HG03025 (cell line): Measurements from ENCODE around the gene NAA15.
A peak's percentile ranks its signal among the peaks of the same experiment; 100 is the strongest.
"Not testable (repeated sequence)": the region's sequence is repeated elsewhere in the genome, so short reads cannot be mapped to it uniquely, and the experiment has no call there.

Experiments
- ATAC-seq: cut with Tn5 transposase; IDR thresholded peaks from one replicate; pipeline ENCODE4 v1.9.1; 2021; ENCODE audit warnings: mild to moderate bottlenecking, moderate library complexity; ENCODE audit not compliant: unreplicated experiment, low FRiP score

Gene NAA15

DNA sequence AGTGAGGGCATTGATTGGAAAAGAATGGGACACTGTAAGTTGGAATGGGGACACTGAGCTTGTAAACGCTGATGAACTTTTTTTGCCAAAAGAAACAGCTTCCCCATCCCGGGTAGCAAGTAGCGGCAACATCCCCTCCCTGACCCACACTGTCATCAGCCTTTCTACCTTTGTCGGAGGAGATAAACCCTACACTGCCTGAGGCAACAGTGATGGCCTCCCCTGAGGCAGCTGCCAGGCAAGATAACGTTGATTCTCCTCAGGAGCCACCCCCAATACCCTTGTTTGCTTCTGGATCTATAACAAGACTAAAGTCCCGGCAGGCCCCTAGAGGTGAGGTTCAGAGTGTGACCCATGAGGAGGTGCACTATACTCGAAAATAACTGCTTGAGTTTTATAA is 142.4 kb downstream of the NAA15 start:
- ATAC-seq: no peak

DNA sequence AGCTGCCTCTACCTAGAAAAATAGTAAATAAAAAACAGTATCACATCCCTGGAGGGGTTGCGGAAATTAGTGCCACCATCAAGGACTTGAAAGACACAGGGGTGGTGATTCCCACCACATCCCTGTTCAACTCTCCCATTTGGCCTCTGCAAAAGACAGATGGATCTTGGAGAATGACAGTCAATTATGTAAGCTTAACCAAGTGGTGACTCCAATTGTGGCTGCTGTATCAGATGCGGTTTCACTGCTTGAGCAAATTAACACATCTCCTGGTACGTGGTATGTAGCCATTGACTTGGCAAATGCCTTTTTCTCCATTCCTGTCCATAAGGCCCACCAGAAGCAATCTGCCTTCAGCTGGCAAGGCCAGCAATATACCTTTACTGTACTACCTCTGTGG is 143.6 kb downstream of the NAA15 start:
- ATAC-seq: not testable (repeated sequence)

DNA sequence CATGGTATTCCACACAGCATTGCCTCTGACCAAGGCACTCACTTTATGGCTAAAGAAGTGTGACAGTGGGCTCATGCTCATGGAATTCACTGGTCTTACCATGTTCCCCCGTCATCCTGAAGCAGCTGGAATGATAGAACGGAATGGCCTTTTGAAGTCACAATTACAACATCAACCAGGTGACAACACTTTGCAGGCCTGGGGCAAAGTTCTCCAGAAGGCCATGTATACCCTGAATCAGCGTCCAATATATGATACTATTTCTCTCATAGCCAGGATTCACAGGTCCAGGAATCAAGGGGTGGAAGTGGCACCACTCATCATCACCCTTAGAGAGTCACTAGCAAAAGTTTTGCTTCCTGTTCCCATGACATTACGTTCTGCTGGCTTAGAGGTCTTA is 145.8 kb downstream of the NAA15 start:
- not testable (repeated sequence) for ATAC-seq

DNA sequence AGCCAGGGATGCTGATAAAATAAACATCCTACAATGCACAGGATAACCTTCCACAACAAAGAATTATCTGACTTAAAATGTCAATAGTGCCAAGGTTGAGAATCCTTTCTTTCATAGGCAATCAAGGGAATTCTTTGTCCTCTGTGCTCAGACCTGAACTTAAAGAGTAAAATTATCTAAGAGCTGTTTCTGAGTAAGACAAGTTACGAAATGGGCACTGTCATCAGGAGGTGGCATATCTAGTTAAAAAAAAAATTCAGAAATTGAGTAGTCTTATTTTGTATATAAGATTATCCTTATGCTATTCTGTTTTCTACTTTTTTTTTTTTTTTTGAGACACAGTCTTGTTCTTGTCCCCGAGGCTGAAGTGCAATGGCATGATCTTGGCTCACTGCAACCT is 149.3 kb downstream of the NAA15 start:
- no peak for ATAC-seq

DNA sequence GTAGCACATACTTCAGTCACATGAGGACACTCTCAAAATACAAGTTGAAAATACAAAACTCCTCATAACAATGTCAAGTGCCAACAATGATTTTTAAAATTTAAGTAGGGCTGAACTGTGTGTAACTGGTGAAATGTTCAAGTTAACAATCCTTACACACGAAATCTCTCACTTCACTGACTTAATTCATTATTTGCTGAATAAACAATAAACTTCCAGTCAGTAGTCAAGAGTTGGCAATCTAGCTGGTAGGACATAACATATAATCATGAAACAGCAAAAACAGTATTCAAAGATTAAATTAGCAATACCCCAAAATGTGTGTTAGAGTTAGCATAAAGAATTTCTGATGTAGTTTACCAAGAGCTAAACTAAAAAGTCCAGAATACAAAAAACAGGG is 150.7 kb downstream of the NAA15 start:
- ATAC-seq: no peak

DNA sequence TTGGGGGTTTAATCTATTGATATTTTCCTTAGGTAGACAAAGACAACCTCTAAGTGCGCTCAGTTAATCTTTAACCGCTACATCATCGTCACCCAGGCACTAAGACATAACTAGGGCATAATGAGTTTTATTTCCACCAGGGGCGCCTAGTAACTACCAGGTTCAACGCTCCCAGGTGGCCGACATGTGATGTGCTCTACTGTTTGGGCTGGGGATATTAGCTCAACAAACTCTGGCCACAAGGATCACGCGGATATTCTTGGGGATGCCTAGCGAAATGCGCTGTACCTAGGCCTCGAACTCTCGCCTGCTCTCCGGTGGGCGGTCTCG is 151.7 kb downstream of the NAA15 start:
- ATAC-seq: peak; percentile 51

DNA sequence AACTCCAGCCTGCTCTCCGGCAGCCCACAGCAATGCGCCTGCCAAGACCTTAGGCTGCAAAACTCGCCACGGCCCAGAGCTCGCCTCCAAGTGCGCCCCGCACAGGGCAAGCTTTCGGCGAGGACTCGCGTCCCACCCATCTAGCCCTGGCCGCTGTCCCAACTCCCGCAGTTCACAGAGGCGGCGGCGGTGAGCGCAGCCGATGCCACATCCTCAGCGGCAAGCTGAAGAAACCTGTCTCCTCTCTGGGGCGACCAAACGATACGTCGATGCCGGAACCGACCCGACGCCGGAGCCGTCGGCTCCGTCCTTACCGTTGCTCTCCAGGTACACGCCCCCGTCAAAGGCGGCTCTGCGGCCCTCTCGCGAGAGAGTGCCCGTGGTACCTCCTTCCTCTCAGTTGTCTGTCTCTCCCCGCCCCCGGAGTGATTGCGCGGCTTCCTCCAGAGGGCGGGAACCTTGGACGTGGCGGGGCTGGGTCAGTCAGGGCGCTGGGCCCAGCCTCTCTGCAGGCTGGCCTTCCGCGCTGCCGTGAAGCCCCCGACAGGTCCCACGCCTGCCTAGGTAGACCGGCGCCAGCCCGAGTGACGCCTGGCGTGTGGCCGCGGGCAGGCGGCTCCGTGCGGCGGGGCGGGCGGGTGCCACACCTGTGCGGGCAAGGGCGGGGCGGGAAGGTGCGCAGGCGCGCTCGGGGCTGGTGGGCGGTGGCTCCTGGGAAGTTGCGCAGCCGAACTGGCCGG is 152.2 kb downstream of the NAA15 start:
- ATAC-seq: peak; percentile 88

DNA sequence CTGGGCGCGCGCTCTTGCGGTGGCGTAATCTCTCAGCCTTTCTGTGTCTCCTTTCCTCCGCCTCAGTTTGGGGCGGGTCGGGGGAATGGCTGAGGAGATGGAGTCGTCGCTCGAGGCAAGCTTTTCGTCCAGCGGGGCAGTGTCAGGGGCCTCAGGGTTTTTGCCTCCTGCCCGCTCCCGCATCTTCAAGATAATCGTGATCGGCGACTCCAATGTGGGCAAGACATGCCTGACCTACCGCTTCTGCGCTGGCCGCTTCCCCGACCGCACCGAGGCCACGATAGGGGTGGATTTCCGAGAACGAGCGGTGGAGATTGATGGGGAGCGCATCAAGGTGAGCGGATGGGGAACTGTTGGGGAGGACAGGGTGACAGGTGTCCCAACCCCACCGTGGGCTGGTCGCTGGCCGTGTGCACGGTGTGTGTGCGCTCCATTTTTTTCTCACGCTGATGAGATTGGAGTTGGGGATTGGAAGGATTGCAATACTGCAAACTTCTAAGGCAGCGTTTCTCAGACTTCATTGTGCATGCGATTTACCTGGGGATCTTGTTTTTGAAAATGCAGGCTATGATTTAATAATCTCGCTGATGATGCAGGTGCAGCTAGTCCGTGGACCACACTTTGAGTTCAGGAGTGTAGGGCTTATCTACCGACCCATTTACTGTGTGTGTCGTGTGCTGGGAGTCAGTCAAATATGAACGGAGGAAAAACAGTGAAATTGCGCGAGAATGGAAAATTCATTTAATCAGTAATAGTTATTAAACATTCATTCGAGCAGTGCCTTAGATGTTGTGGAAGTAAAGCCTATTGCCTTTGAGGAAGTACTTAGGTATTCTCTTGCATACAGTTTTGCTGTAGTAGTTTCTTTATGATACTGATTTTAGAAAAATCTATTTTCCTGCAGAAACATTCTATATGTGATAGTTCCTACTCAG is 153.1 kb downstream of the NAA15 start, which contains the start of gene RAB33B:
Gene RAB33B (plus strand): TSS at position 11 of the 935 bp plus-strand sequence. CDS start 75 bp downstream, at position 86.
- ATAC-seq: no peak

DNA sequence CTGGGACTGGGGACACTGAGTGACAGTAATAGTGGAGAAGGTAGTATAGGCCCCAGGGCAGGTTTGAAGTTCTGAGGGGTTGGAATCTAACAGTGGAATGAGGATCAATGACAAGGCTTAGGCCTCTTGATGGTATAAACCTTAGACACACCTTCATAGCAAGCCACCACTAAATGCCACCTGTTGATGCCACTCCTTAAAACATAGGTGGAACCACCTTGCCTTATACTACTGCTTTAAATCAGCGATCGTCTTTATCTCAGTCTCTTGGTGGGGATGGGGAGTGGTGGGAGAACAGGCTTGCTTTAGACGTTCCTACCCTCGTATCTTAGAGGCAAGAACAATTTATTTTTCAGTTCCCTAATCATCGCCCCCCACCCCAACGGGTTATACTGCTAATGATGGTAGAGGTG is 153.8 kb downstream of the NAA15 start:
- ATAC-seq: no peak

DNA sequence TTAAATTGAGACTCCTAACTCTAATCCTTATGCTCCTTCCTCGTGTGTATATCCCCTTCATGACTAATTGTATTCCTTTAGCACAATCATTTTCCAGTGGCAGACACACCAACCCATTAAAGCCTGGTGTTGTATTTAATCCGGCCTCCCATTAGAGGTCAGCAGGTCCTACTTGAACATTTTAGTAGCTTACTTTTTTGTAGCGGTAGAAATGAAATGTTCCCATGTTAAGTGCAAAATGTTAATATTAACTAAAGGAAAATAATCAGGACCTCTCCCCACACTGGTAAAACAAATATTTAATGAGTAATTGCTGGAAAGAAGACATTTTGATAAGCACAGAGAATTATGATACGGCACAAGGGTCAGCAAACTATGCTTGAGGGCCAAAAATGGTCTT is 156.0 kb downstream of the NAA15 start:
- no peak for ATAC-seq

DNA sequence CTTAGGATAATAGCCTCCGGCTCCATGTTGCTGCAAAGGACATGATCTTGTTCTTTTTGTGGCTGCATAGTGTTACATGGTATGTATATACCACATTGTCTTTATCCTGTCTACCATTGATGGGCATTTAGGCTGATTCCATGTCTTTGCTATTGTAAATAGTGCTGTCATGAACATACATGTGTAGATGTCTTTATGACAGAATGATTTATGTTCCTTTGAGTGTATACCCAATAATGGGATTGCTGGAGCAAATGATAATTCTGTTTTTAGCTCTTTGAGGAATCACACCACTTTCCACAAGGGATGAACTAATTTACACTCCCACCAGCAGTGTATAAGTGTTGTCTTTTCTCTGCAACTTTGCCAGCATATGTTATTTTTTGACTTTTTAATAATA is 157.2 kb downstream of the NAA15 start:
- no peak for ATAC-seq

DNA sequence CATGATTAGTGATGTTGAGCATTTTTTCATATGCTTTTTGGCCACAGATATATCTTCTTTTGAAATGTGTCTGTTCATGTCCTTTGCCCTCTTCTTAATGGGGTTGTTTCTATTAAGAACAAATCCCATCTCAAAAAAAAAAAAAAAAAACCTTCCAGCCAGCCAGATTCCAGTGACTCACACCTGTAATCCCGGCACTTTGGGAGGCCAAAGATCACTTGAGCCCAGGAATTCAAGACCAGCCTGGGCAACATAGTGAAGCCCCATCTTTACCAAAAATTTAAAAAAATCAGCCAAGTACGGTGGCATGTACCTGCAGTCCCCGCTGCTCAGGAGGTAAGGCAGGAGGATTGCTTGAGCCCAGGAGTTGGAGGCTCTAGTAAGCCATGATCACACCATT is 157.7 kb downstream of the NAA15 start:
- no peak for ATAC-seq

DNA sequence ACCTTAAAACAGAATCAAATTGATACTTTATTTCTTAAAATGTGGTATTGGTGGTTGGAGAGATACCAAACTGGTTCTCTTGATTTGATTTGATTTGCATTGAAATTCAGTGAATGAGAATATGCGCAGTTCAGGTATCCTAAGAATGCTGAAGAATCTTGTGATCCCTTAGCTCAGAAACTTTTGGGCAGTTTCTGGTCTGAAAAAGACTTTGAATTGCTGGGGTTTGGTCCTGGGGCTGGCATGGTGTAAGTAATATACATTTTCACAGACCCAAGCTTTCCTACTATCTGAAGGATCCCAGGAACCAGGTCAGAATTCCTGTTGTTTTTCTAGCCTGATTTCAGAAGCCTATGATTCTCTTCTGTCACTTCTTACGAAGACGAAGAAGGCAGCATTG is 159.3 kb downstream of the NAA15 start:
- no peak for ATAC-seq

DNA sequence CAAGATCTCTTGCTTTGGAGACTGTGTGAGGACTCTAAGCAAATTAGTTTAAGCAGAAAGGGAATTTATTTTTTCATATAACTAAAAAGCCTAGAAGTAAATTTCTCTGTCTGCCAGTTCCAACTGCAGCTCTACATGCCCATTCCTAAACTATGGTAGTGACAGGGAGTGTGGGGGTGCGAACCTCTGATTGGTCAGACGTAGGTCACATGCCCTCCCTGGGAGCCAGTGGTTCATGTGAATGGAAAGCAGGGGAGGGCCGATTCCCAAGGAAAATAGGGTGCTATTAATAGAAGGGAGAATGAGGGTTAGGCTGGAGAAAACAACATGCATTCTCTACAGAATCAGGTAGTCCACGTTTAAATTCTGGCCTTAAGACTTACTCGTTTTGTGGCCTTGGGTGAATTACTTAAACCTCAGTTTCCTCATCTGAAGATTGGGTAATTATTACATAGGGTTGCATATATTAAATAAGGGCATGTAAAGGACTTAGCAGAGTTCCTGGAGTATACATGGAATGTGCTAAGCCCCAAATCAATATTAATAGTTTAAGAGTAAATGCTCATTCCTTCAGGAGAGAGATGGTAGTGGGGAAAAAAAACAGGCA is 159.8 kb downstream of the NAA15 start:
- no peak for ATAC-seq

DNA sequence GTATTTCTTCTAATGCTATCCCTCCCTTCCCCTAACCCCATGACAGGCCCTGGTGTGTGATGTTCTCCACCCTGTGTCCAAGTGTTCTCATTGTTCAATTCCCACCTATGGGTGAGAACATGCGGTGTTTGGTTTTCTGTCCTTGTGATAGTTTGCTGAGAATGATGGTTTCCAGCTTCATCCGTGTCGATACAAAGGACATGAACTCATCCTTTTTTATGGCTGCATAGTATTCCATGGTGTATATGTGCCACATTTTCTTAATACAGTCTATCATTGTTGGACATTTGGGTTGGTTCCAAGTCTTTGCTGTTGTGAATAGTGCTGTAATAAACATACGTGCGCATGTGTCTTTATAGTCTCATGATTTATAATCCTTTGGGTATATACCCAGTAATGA is 163.2 kb downstream of the NAA15 start:
- ATAC-seq: not testable (repeated sequence)

DNA sequence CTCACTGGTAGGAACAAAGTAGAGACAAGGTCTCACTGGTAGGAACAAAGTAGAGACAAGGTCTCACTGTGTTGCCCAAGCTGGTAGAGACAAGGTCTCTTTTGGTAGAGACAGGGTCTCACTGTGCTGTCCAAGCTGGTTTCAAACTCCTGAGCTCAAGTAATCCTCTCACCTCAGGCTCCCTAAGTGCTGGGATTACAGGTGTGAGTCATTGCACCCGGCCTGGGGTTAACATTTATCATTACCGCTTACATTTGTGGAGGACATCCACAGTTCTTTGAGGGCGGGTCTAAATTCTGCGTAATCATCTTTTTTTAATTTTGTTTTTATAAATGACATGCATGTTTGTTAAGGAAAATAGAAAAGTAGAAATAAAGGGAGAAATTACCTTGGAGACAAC is 164.6 kb downstream of the NAA15 start:
- no peak for ATAC-seq

DNA sequence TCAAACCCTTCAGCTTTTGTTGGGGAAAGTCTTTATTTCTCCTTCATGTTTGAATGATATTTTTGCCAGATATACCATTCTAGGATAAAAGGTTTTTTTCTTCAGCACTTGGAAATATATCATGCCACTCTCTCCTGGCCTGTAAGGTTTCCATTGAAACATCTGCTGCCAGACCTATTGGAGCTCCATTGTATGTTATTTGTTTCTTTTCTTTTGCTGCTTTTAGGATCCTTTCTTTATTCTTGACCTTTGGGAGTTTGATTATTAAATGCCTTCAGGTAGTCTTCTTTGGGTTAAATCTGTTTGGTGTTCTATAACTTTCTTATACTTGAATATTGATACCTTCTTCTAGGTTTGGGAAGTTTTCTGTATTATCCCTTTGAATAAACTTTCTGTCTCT is 167.5 kb downstream of the NAA15 start:
- not testable (repeated sequence) for ATAC-seq

DNA sequence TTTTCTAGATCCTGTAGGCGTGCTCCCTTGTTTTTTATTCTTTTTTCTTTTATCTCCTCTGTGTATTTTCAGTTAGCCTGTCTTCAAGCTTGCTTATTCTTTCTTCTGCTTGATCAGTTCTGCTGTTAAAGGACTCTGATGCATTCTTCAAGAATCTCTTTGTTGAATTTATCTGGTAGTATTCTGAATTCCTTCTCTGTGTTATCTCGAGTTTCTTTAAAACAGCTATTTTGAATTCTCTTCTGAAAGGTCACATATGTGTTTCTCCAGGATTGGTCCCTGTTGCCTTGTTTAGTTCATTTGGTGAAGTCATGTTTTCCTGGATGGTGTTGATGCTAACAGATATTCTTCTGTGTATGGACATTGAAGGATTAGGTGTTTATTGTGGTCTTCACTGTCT is 167.9 kb downstream of the NAA15 start:
- ATAC-seq: no peak
